GM18520 (cell line): ENCODE results near the gene VENTX.

ENCODE experiments used
- ATAC-seq: cut with Tn5 transposase; IDR thresholded peaks from one replicate; pipeline ENCODE4 v1.9.1; 2021; ENCODE audit not compliant: unreplicated experiment

The VENTX gene

GRCh38 chr10:133201948-133202725 is 35.5 kb upstream of the VENTX start:
- ATAC-seq = no peak

GRCh38 chr10:133202778-133203651 is 34.6 kb upstream of the VENTX start:
- no peak for ATAC-seq

- ATAC-seq = no peak
These were observed 33.9 kb upstream of the VENTX start for GRCh38 chr10:133203652-133204195.

- ATAC-seq = no peak
These were observed 33.2 kb upstream of the VENTX start for GRCh38 chr10:133204226-133205015.

GRCh38 chr10:133205146-133205545 is 32.5 kb upstream of the VENTX start:
- ATAC-seq = no peak

- ATAC-seq = no peak
These were observed 31.2 kb upstream of the VENTX start for GRCh38 chr10:133206356-133207040.

- no peak for ATAC-seq
These were observed 30.5 kb upstream of the VENTX start for GRCh38 chr10:133207041-133207600.

- no peak for ATAC-seq
These were observed 30.0 kb upstream of the VENTX start for GRCh38 chr10:133207627-133208026.

GRCh38 chr10:133208466-133208865 is 29.2 kb upstream of the VENTX start:
- no peak for ATAC-seq

GRCh38 chr10:133209117-133209516 is 28.5 kb upstream of the VENTX start:
- ATAC-seq = no peak

- no peak for ATAC-seq
These were observed 28.0 kb upstream of the VENTX start for GRCh38 chr10:133209641-133210040.

GRCh38 chr10:133210398-133211140 is 27.1 kb upstream of the VENTX start:
- ATAC-seq = no peak

GRCh38 chr10:133211141-133211830 is 26.4 kb upstream of the VENTX start:
- ATAC-seq = no peak

GRCh38 chr10:133211959-133212852 is 25.4 kb upstream of the VENTX start:
- ATAC-seq = no peak

GRCh38 chr10:133212853-133213494 is 24.7 kb upstream of the VENTX start:
- no peak for ATAC-seq

GRCh38 chr10:133213641-133214467 is 23.8 kb upstream of the VENTX start:
- no peak for ATAC-seq
